NCI-H2081 (cell line): Measurements from ENCODE around the gene IRF2.
A peak's percentile ranks its signal among the peaks of the same experiment; 100 is the strongest.

Experiments
- DNase-seq, 2 experiments: peaks; one replicate each; lab custom pipeline; 2025; lab: John Stamatoyannopoulos, UW

Gene IRF2

GRCh38 chr4:184450743-184451535 is 23.4 kb downstream of the IRF2 start:
- DNase-seq, result no peak

- no peak for DNase-seq
Measured at GRCh38 chr4:184450045-184450444, 24.3 kb downstream of the IRF2 start.

GRCh38 chr4:184448821-184449220 is 25.5 kb downstream of the IRF2 start:
- no peak for DNase-seq

- DNase-seq, result no peak
Measured at GRCh38 chr4:184448141-184448540, 26.2 kb downstream of the IRF2 start.

- no peak for DNase-seq
Measured at GRCh38 chr4:184447664-184448063, 26.7 kb downstream of the IRF2 start.

- peak in 1 of 2 experiments; percentile 44 for DNase-seq
Measured at GRCh38 chr4:184446132-184446658, 28.2 kb downstream of the IRF2 start.

GRCh38 chr4:184444953-184445309 is 29.4 kb downstream of the IRF2 start:
- DNase-seq, result no peak

GRCh38 chr4:184444215-184444952 is 30.0 kb downstream of the IRF2 start:
- DNase-seq, result no peak

- no peak for DNase-seq
Measured at GRCh38 chr4:184443318-184443717, 31.0 kb downstream of the IRF2 start.

GRCh38 chr4:184442314-184442635 is 32.1 kb downstream of the IRF2 start:
- DNase-seq, result no peak

- no peak for DNase-seq
Measured at GRCh38 chr4:184441461-184442313, 32.7 kb downstream of the IRF2 start.

GRCh38 chr4:184440595-184441358 is 33.6 kb downstream of the IRF2 start:
- no peak for DNase-seq

GRCh38 chr4:184439856-184440594 is 34.3 kb downstream of the IRF2 start:
- DNase-seq, result no peak

- no peak for DNase-seq
Measured at GRCh38 chr4:184439386-184439785, 35.0 kb downstream of the IRF2 start.

- no peak for DNase-seq
Measured at GRCh38 chr4:184438375-184438774, 36.0 kb downstream of the IRF2 start.

GRCh38 chr4:184437565-184438265 is 36.6 kb downstream of the IRF2 start:
- DNase-seq, result peak in 1 of 2 experiments; percentile 10

GRCh38 chr4:184434501-184435066 is 39.8 kb downstream of the IRF2 start:
- DNase-seq, result no peak

GRCh38 chr4:184434021-184434420 is 40.3 kb downstream of the IRF2 start:
- DNase-seq, result no peak

- DNase-seq, result no peak
Measured at GRCh38 chr4:184433258-184433892, 41.0 kb downstream of the IRF2 start.
